Stomach (tissue), 19 donors: ENCODE results near the gene RBMS2. TPM values are rescaled to one million over a fixed set of nuclear protein-coding genes. Genes with fewer than 3 reads are reported as not detected.

ENCODE experiments used
- DNase-seq, 2 donors: peaks; one replicate each; pipeline versions ENCODE4 v3.0.0 to v3.0.0-alpha.2; 2013 to 2019
- H3K27ac ChIP-seq, 5 donors: fragments of 200-600 bp in 4 of 5; sonication (generic) in 4 of 5; one replicate each; pipeline ENCODE4 v1.5.1; 2013 to 2019; ENCODE audit warnings: mild to moderate bottlenecking in 1 of 5, moderate library complexity in 1 of 5
- H3K27me3 ChIP-seq, 3 donors: fragments of 200-600 bp; sonication (generic); one replicate each; pipeline ENCODE4 v1.5.1; 2017 to 2019; ENCODE audit warnings: mixed run types in 1 of 3
- H3K36me3 ChIP-seq, 4 donors: fragments of 200-600 bp; sonication (generic); 1 replicate in 3 of 4; 2 replicates in 1 of 4; pipeline ENCODE4 v1.5.1; 2016 to 2019
- H3K4me1 ChIP-seq, 4 donors: fragments of 200-600 bp; sonication (generic); one replicate each; pipeline ENCODE4 v1.5.1; 2016 to 2019
- H3K4me3 ChIP-seq, 4 donors: fragments of 200-600 bp; sonication (generic) in 3 of 4; one replicate each; pipeline ENCODE4 v1.5.1; 2016 to 2019; ENCODE audit warnings: mild to moderate bottlenecking in 1 of 4
- H3K9me3 ChIP-seq, 4 donors: fragments of 200-600 bp; sonication (generic); one replicate each; pipeline ENCODE4 v1.5.1; 2016 to 2019
- CTCF ChIP-seq, 7 experiments: fragments of 450-650 bp in 4 of 7; fragments of 200-600 bp in 3 of 7; sonication (generic) in 3 of 7; IDR thresholded peaks; one replicate each; pipeline ENCODE4 v1.5.1; 2016 to 2019; ENCODE audit warnings: antibody characterized with exemption in 7 of 7, control low read depth in 2 of 7, mild to moderate bottlenecking in 1 of 7
- EP300 ChIP-seq: sonication (generic); formaldehyde crosslinking; IDR thresholded peaks from one replicate; pipeline ENCODE4 v1.6.1; 2017; ENCODE audit warnings: antibody characterized with exemption
- POLR2A ChIP-seq, 4 donors: fragments of 450-650 bp; IDR thresholded peaks; one replicate each; pipeline ENCODE4 v1.6.1; 2016; ENCODE audit warnings: antibody characterized with exemption in 4 of 4, control low read depth in 2 of 4, mild to moderate bottlenecking in 1 of 4, moderate library complexity in 1 of 4
- POLR2AphosphoS5 ChIP-seq, 3 donors: sonication (generic); formaldehyde crosslinking; IDR thresholded peaks; one replicate each; pipeline ENCODE4 v1.6.1; 2016; ENCODE audit warnings: antibody characterized with exemption in 3 of 3
- WGBS, 5 donors: extraction: QIAGEN DNeasy Blood & Tissue Kit in 3 of 5; methylation state at CpG; one replicate each; pipeline versions ENCODE4 v1.1.5 to v1.1.7; 2013 to 2018; 5-methylcytosine and 5-hydroxymethylcytosine counted together
- intact Hi-C: fragments of 100-400 bp; cut with DNase I; formaldehyde crosslinking; loops from one replicate; pipeline ENCODE4 v1.15.1; 2023; ENCODE audit warnings: low total_unique reads
- long read RNA-seq, 10 donors: transcript quantifications; one replicate each; lab custom pipeline, GENCODE V29; 2026
- polyA plus RNA-seq, 3 donors: library from polyadenylated mRNA; stranded (reverse); fragments of 200-250 nt; gene quantifications; one replicate each; pipeline ENCODE4 v1.2.3, GENCODE V29; 2013
- total RNA-seq, 5 donors: library from RNA; depleted of rRNA; stranded (reverse); fragments of >200 nt; gene quantifications; one replicate each; pipeline versions ENCODE4 v1.1.0 to v1.2.3, GENCODE V29; 2014 to 2016
- donor health status: healthy with polysubstance abuse.
- donor health status: Bipolar disorder and iron deficiency.
- donor health status: healthy.

RBMS2 gene
- total RNA-seq (100 to 1,000 TPM in 1 of 5 donors, 10 to 100 TPM in 2, 1 to 10 TPM in 2; 5.2 to 123 (median 32.3) TPM), polyA plus RNA-seq (1 to 10 TPM; 4.2 to 9.7 (median 8.2) TPM)
- long read RNA-seq, donor 1, full-length matches to known transcripts = 1 of 1 reads
- long read RNA-seq, donor 1, partial matches to known transcripts = 0 of 1 reads
- long read RNA-seq, donor 1, other reads (novel, unspliced or antisense) = 0 of 1 reads
- long read RNA-seq, donor 2 = 0 reads
- long read RNA-seq, donor 3, full-length matches to known transcripts = 2 of 2 reads
- long read RNA-seq, donor 3, partial matches to known transcripts = 0 of 2 reads
- long read RNA-seq, donor 3, other reads (novel, unspliced or antisense) = 0 of 2 reads
- long read RNA-seq, donor 4 = 0 reads
- long read RNA-seq, donor 5, full-length matches to known transcripts = 1 of 14 reads
- long read RNA-seq, donor 5, partial matches to known transcripts = 13 of 14 reads
- long read RNA-seq, donor 5, other reads (novel, unspliced or antisense) = 0 of 14 reads
- long read RNA-seq, donor 6, full-length matches to known transcripts = 4 of 1,661 reads
- long read RNA-seq, donor 6, partial matches to known transcripts = 369 of 1,661 reads
- long read RNA-seq, donor 6, other reads (novel, unspliced or antisense) = 1,288 of 1,661 reads
- long read RNA-seq, donor 7, full-length matches to known transcripts = 1 of 39 reads
- long read RNA-seq, donor 7, partial matches to known transcripts = 38 of 39 reads
- long read RNA-seq, donor 7, other reads (novel, unspliced or antisense) = 0 of 39 reads
- long read RNA-seq, donor 8, full-length matches to known transcripts = 2 of 1,233 reads
- long read RNA-seq, donor 8, partial matches to known transcripts = 935 of 1,233 reads
- long read RNA-seq, donor 8, other reads (novel, unspliced or antisense) = 296 of 1,233 reads
- long read RNA-seq, donor 9, full-length matches to known transcripts = 1 of 19 reads
- long read RNA-seq, donor 9, partial matches to known transcripts = 18 of 19 reads
- long read RNA-seq, donor 9, other reads (novel, unspliced or antisense) = 0 of 19 reads
- long read RNA-seq, donor 10 = 0 reads

- no peaks in the 10 kb centered on the region for H3K36me3 ChIP-seq
- TF ChIP-seq POLR2A (IDR thresholded peaks at IDR 0.05) = no peak
- peak in 2 of 3 donors; percentile 40 to 58 for TF ChIP-seq POLR2AphosphoS5 (IDR thresholded peaks at IDR 0.05)
- DNase-seq = peak; percentile 71 to 96
- no peaks in the 10 kb centered on the region for H3K27me3 ChIP-seq
- H3K4me3 ChIP-seq = peak within 1 kb of the TSS; percentile 47 to 63 (median 54)
- 0 to 1% (median 1%) methylated on average over 15 of the region's 15 CpGs for WGBS, 5 donors
- intact Hi-C loops = no loop called here
- peaks cover 0 to 63% (median 35%) of the 10 kb centered on the region in 4 donors for H3K4me1 ChIP-seq
- no peaks in the 10 kb centered on the region for H3K9me3 ChIP-seq
- H3K27ac ChIP-seq = peak within 1 kb of the TSS; percentile 73 to 92 (median 86)
Observed at GRCh38 chr12:56521590-56522371, at the start of gene RBMS2. Gene RBMS2 (plus strand): TSS chr12:56521820. CDS start chr12:56522024, 204 bp downstream.

DNA sequence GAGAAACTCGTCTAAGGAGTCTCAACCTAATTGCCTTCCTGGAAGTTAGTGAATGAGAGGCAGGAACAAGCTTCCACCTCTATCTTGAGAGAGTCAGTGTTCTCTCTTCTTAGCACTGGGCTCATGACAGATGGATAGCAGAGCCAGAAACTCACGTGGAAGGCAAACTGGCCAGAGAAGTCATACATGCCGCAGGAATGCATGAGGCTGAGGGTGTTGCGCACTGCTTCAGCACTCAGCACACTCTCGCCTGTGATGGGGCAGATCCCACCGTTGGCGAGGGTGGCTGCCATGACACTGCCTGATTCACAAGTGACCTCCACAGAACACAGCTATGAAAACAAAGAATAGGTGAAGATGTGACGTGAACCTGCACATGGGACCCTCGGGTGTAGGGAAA, 47.2 kb upstream of the RBMS2 start:
- no peaks in the 10 kb centered on the region for H3K27me3 ChIP-seq
- DNase-seq = no peak
- peaks cover 10 to 26% (median 16%) of the 10 kb centered on the region in 4 donors for H3K4me1 ChIP-seq
- WGBS, 5 donors = 91 to 95% (median 93%) methylated on average over 9 of the region's 9 CpGs
- no peak overlapping the region for H3K4me3 ChIP-seq
- peaks cover 0 to 24% (median 4%) of the 10 kb centered on the region in 4 donors for H3K36me3 ChIP-seq
- H3K27ac ChIP-seq = no peak overlapping the region
- intact Hi-C loops = no loop called here
- TF ChIP-seq POLR2AphosphoS5 (IDR thresholded peaks at IDR 0.05) (no peak), CTCF (IDR thresholded peaks at IDR 0.05) (no peak), POLR2A (IDR thresholded peaks at IDR 0.05) (no peak), EP300 (no peak)
- no peaks in the 10 kb centered on the region for H3K9me3 ChIP-seq

DNA sequence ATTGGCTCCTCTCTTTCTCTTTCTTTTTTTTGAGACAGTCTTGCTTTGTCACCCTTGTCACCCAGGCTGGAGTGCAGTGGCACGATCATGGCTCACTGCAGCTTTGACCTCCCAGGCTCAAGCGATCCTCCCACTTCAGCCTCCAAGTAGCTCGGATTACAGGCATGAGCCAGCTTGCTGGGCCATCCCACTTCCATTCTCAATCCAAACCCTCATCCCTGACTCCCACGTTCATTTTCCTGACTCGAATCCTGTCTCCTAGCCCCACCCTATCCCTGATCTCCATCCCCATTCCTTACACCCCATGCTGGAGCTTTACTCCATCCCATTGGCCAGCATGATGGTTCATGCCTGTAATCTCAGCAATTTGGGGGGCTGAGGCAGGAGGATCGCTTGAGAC, 45.5 kb upstream of the RBMS2 start:
- WGBS, 5 donors = 85 to 92% (median 88%) methylated on average over 6 of the region's 6 CpGs
- no peak for DNase-seq
- H3K27me3 ChIP-seq = no peaks in the 10 kb centered on the region
- peaks cover 0 to 8% (median under 1%) of the 10 kb centered on the region in 4 donors for H3K4me1 ChIP-seq
- TF ChIP-seq POLR2AphosphoS5 (IDR thresholded peaks at IDR 0.05) (no peak), POLR2A (IDR thresholded peaks at IDR 0.05) (no peak), EP300 (no peak), CTCF (IDR thresholded peaks at IDR 0.05) (no peak)
- H3K9me3 ChIP-seq = no peaks in the 10 kb centered on the region
- intact Hi-C loops = no loop called here
- no peak overlapping the region for H3K4me3 ChIP-seq
- peaks cover 0 to 22% (median 4%) of the 10 kb centered on the region in 4 donors for H3K36me3 ChIP-seq
- H3K27ac ChIP-seq = no peak overlapping the region

DNA sequence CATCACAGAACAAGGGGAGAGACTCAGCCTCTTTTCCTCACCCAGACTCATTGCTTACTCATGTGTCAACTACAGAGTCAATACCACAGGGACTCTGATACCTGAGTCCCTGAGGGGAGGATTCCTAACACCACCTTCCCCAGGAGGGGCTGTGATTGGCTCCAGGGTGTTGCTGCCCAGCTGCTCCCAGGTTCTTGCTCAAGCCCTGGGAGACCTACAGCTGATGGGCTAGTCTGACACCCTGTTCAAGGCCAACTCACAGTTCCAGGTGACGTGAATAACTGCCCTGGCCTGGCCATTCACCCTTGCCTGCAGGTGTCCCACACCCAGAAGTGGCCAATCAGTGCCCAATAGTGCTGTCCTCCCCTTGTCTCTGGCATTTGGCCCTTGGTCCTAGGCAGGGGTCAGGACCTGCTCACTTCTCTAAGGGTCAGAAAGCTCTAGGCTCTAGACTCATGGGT, 44.6 kb upstream of the RBMS2 start:
- H3K4me3 ChIP-seq = no peak overlapping the region
- TF ChIP-seq EP300 = no peak
- no peak for TF ChIP-seq CTCF (IDR thresholded peaks at IDR 0.05)
- no peak for TF ChIP-seq POLR2A (IDR thresholded peaks at IDR 0.05)
- no peak for TF ChIP-seq POLR2AphosphoS5 (IDR thresholded peaks at IDR 0.05)
- no peaks in the 10 kb centered on the region for H3K9me3 ChIP-seq
- peak in 1 of 2 donors; percentile 41 for DNase-seq
- H3K27me3 ChIP-seq = no peaks in the 10 kb centered on the region
- no peak overlapping the region for H3K27ac ChIP-seq
- no peaks in the 10 kb centered on the region for H3K4me1 ChIP-seq
- WGBS, 5 donors = 81 to 100% (median 89%) methylated on average over 1 of the region's 1 CpG
- peaks cover 0 to 13% (median 3%) of the 10 kb centered on the region in 4 donors for H3K36me3 ChIP-seq
- intact Hi-C loops = no loop called here
